DND-41 (cell line): ENCODE measurements around the gene PLA2G2F.

Source experiments
- EZH2 ChIP-seq: IDR thresholded peaks from 3 replicates; pipeline ENCODE4 v1.6.1; 2012; ENCODE audit warnings: borderline replicate concordance, low read depth, mild to moderate bottlenecking, moderate library complexity, low read length, inconsistent platforms; ENCODE audit not compliant: severe bottlenecking
- TF ChIP-seq, protein P1 (sequence below): IDR thresholded peaks from 2 replicates; pipeline ENCODE4 v1.5.1; 2012; ENCODE audit warnings: borderline replicate concordance, low read length, moderate library complexity, mild to moderate bottlenecking; ENCODE audit not compliant: poor library complexity, severe bottlenecking; ENCODE audit errors: extremely low read depth

- no peak for TF ChIP-seq EZH2
- TF ChIP-seq, protein P1, sequence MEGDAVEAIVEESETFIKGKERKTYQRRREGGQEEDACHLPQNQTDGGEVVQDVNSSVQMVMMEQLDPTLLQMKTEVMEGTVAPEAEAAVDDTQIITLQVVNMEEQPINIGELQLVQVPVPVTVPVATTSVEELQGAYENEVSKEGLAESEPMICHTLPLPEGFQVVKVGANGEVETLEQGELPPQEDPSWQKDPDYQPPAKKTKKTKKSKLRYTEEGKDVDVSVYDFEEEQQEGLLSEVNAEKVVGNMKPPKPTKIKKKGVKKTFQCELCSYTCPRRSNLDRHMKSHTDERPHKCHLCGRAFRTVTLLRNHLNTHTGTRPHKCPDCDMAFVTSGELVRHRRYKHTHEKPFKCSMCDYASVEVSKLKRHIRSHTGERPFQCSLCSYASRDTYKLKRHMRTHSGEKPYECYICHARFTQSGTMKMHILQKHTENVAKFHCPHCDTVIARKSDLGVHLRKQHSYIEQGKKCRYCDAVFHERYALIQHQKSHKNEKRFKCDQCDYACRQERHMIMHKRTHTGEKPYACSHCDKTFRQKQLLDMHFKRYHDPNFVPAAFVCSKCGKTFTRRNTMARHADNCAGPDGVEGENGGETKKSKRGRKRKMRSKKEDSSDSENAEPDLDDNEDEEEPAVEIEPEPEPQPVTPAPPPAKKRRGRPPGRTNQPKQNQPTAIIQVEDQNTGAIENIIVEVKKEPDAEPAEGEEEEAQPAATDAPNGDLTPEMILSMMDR, result no peak
Observed at GRCh38 chr1:20150326-20150705, 11.2 kb downstream of the PLA2G2F start.
